HFFc6 (cell line): ENCODE data around the gene STK32C. TPM values are rescaled to one million over a fixed set of nuclear protein-coding genes. Genes with fewer than 3 reads are reported as not detected.

Experiments used
- DNase-seq: peaks from one replicate; pipeline ENCODE4 v3.0.0-alpha.2; 2018
- H3K27ac Mint-ChIP-seq: 2 replicates; pipeline ENCODE4 v1.8.0; 2020; ENCODE audit warnings: mild to moderate bottlenecking, mixed read lengths
- H3K27me3 Mint-ChIP-seq: 2 replicates; pipeline ENCODE4 v1.8.0; 2021; ENCODE audit warnings: mild to moderate bottlenecking, moderate library complexity, mixed read lengths; ENCODE audit not compliant: insufficient read depth
- H3K36me3 Mint-ChIP-seq: 2 replicates; pipeline ENCODE4 v1.8.0; 2021; ENCODE audit warnings: low read depth, mixed read lengths
- H3K4me1 Mint-ChIP-seq: 2 replicates; pipeline ENCODE4 v1.8.0; 2020; ENCODE audit warnings: low read depth, mixed read lengths
- H3K4me3 Mint-ChIP-seq: 2 replicates; pipeline ENCODE4 v1.8.0; 2020; ENCODE audit warnings: mild to moderate bottlenecking, moderate library complexity, mixed read lengths
- H3K9me3 Mint-ChIP-seq: 2 replicates; pipeline ENCODE4 v1.8.0; 2020; ENCODE audit warnings: mild to moderate bottlenecking, mixed read lengths
- CTCF ChIP-seq: fragments of 200-600 bp; sonication (generic); IDR thresholded peaks from 2 replicates; pipeline ENCODE4 v1.5.0; 2021; ENCODE audit warnings: antibody characterized with exemption, mild to moderate bottlenecking
- total RNA-seq, 6 experiments: library from RNA; stranded (reverse); fragmentation: NEBNext Ultra II Directional; extraction: Animal tissue kit (Norgen Biotek cat#: 25700); gene quantifications; 2 replicates in 1 of 6; 3 replicates in 5 of 6; pipeline ENCODE4 v1.2.3, GENCODE V29; 2021

Gene STK32C
- total RNA-seq, 6 experiments from 2014 or later = 5.5 to 8.3 (median 7.2) TPM

GRCh38 chr10:132184816-132185593 is 122.7 kb downstream of the STK32C start:
- Mint-ChIP-seq H3K36me3 (no peaks in the 10 kb centered on the region), H3K4me3 (no peak overlapping the region), H3K27ac (no peak overlapping the region), H3K27me3 (peaks cover 30% of the 10 kb centered on the region), H3K4me1 (no peaks in the 10 kb centered on the region), H3K9me3 (no peaks in the 10 kb centered on the region; the same call in 1 of the 2 replicates)
- no peak for DNase-seq
- TF ChIP-seq CTCF = no peak

GRCh38 chr10:132183046-132183445 is 124.7 kb downstream of the STK32C start:
- Mint-ChIP-seq H3K4me1 (no peaks in the 10 kb centered on the region), H3K27ac (no peak overlapping the region), H3K9me3 (no peaks in the 10 kb centered on the region; the same call in 1 of the 2 replicates), H3K36me3 (no peaks in the 10 kb centered on the region), H3K4me3 (no peak overlapping the region), H3K27me3 (peaks cover 15% of the 10 kb centered on the region)
- TF ChIP-seq CTCF = no peak
- no peak for DNase-seq

GRCh38 chr10:132182591-132182990 is 125.2 kb downstream of the STK32C start:
- Mint-ChIP-seq H3K36me3 (no peaks in the 10 kb centered on the region), H3K27me3 (peaks cover 13% of the 10 kb centered on the region), H3K4me1 (no peaks in the 10 kb centered on the region), H3K9me3 (no peaks in the 10 kb centered on the region; the same call in 1 of the 2 replicates), H3K4me3 (no peak overlapping the region), H3K27ac (no peak overlapping the region)
- no peak for TF ChIP-seq CTCF
- no peak for DNase-seq

GRCh38 chr10:132181691-132182425 is 125.9 kb downstream of the STK32C start:
- DNase-seq = no peak
- H3K4me1 Mint-ChIP-seq = no peaks in the 10 kb centered on the region
- H3K9me3 Mint-ChIP-seq = no peaks in the 10 kb centered on the region; the same call in 1 of the 2 replicates
- no peak overlapping the region for H3K27ac Mint-ChIP-seq
- peaks cover 13% of the 10 kb centered on the region for H3K27me3 Mint-ChIP-seq
- H3K4me3 Mint-ChIP-seq = no peak overlapping the region
- no peak for TF ChIP-seq CTCF
- no peaks in the 10 kb centered on the region for H3K36me3 Mint-ChIP-seq

GRCh38 chr10:132180736-132181135 is 127.0 kb downstream of the STK32C start:
- DNase-seq = no peak
- no peaks in the 10 kb centered on the region for H3K4me1 Mint-ChIP-seq
- H3K27ac Mint-ChIP-seq = no peak overlapping the region
- H3K9me3 Mint-ChIP-seq = no peaks in the 10 kb centered on the region; the same call in 1 of the 2 replicates
- H3K27me3 Mint-ChIP-seq = peaks cover 20% of the 10 kb centered on the region
- H3K36me3 Mint-ChIP-seq = no peaks in the 10 kb centered on the region
- no peak overlapping the region for H3K4me3 Mint-ChIP-seq
- TF ChIP-seq CTCF = no peak
